Prostate gland (tissue), 2 donors: ENCODE results near the gene RBFOX1. TPM values are rescaled to one million over a fixed set of nuclear protein-coding genes. Genes with fewer than 3 reads are reported as not detected.

Source experiments
- DNase-seq: peaks from one replicate; pipeline ENCODE4 v3.0.0-alpha.2; 2019; ENCODE audit warnings: low spot score
- H3K27ac ChIP-seq, 2 donors: fragments of 200-600 bp; sonication (generic); 2 replicates each; pipeline ENCODE4 v1.5.1; 2017 to 2019
- H3K27me3 ChIP-seq: fragments of 200-600 bp; sonication (generic); replicated peaks from 2 replicates; pipeline ENCODE4 v1.5.1; 2019; ENCODE audit not compliant: insufficient read depth
- H3K36me3 ChIP-seq, 2 donors: fragments of 200-600 bp; sonication (generic); 1 replicate in 1 of 2; 2 replicates in 1 of 2; pipeline versions ENCODE4 v1.5.1 to v1.8.1; 2017 to 2019
- H3K4me1 ChIP-seq: fragments of 200-600 bp; sonication (generic); replicated peaks from 2 replicates; pipeline ENCODE4 v1.5.1; 2019
- H3K4me3 ChIP-seq, 2 donors: fragments of 200-600 bp; sonication (generic); 2 replicates each; pipeline ENCODE4 v1.5.1; 2017 to 2019
- H3K9me3 ChIP-seq: fragments of 200-600 bp; sonication (generic); 2 replicates; pipeline ENCODE4 v1.5.1; 2017
- POLR2A ChIP-seq: fragments of 450-650 bp; IDR thresholded peaks from one replicate; pipeline ENCODE4 v1.6.1; 2016; ENCODE audit warnings: antibody characterized with exemption, mild to moderate bottlenecking
- POLR2AphosphoS5 ChIP-seq: sonication (generic); formaldehyde crosslinking; IDR thresholded peaks from one replicate; pipeline ENCODE4 v1.6.1; 2017; ENCODE audit warnings: antibody characterized with exemption
- WGBS: methylation state at CpG from one replicate; pipeline ENCODE4 v1.1.5; 2018; 5-methylcytosine and 5-hydroxymethylcytosine counted together
- intact Hi-C: fragments of 100-400 bp; cut with DNase I; formaldehyde crosslinking; loops from one replicate; pipeline ENCODE4 v1.14.2; 2022
- total RNA-seq, 2 donors: library from RNA; depleted of rRNA; stranded (reverse); fragments of >200 nt; gene quantifications; one replicate each; pipeline ENCODE4 v1.1.0, GENCODE V29; 2016
- TF ChIP-seq, protein P1 (sequence below), 4 experiments: fragments of 200-600 bp in 2 of 4; fragments of 450-650 bp in 2 of 4; sonication (generic) in 2 of 4; IDR thresholded peaks; 1 replicate in 3 of 4; 2 replicates in 1 of 4; pipeline ENCODE4 v1.5.1; 2016 to 2019; ENCODE audit warnings: antibody characterized with exemption in 4 of 4, mild to moderate bottlenecking in 2 of 4, moderate library complexity in 2 of 4

Gene RBFOX1
- total RNA-seq, 2 donors from 2014 or later, result 1.3 to 1.5 TPM

DNA sequence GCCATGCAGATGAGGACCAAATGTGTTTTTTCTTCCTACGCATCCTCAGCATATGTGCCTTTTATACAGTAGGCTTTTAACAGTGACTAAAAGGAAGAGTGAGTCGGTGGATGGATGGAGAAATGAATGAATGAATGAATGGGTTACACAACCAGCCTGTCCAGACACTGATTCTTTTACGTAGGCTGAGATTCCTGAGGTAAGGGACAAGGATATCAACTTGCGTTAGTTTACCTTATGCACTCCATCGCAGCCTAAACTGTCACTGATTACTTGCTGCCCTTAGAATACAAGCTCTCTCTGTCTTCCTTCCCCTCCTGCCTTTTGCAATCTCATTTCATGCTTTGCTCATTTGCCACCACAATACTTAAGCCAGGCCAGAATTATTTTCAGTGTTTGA is 59.0 kb downstream of the RBFOX1 start:
- intact Hi-C loops, result no loop called here
- no peaks in the 10 kb centered on the region for H3K36me3 ChIP-seq
- no peaks in the 10 kb centered on the region for H3K9me3 ChIP-seq
- no peaks in the 10 kb centered on the region for H3K27me3 ChIP-seq
- H3K27ac ChIP-seq, result no peak overlapping the region
- DNase-seq, result no peak
- H3K4me1 ChIP-seq, result no peaks in the 10 kb centered on the region
- no peak overlapping the region for H3K4me3 ChIP-seq
- WGBS, result 76% methylated on average over 5 of the region's 5 CpGs
- TF ChIP-seq POLR2A (no peak), POLR2AphosphoS5 (no peak)
- TF ChIP-seq, protein P1, sequence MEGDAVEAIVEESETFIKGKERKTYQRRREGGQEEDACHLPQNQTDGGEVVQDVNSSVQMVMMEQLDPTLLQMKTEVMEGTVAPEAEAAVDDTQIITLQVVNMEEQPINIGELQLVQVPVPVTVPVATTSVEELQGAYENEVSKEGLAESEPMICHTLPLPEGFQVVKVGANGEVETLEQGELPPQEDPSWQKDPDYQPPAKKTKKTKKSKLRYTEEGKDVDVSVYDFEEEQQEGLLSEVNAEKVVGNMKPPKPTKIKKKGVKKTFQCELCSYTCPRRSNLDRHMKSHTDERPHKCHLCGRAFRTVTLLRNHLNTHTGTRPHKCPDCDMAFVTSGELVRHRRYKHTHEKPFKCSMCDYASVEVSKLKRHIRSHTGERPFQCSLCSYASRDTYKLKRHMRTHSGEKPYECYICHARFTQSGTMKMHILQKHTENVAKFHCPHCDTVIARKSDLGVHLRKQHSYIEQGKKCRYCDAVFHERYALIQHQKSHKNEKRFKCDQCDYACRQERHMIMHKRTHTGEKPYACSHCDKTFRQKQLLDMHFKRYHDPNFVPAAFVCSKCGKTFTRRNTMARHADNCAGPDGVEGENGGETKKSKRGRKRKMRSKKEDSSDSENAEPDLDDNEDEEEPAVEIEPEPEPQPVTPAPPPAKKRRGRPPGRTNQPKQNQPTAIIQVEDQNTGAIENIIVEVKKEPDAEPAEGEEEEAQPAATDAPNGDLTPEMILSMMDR (IDR thresholded peaks at IDR 0.05), result no peak

DNA sequence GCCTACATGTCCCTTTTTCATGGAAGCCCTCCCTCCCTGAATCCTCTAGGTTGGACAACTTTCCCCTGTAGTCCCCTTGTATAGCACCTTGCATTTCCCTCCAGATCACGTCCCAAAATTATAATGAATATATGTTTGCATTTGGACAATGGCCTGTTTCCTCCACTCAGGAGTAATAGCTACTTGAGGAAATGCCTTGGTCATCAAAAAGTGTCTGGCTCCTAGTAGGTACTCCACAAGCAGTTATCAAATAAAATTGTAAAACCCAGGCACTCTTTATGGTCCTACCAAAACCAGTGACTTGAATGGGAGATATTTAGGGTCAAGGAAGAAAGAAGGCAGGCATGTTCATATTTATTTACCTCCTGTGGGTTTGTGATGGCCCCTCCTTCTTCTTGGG is 59.6 kb downstream of the RBFOX1 start:
- H3K9me3 ChIP-seq, result no peaks in the 10 kb centered on the region
- no peak for DNase-seq
- H3K27me3 ChIP-seq, result no peaks in the 10 kb centered on the region
- 59% methylated on average over 1 of the region's 1 CpG for WGBS
- H3K27ac ChIP-seq, result no peak overlapping the region
- no peaks in the 10 kb centered on the region for H3K36me3 ChIP-seq
- TF ChIP-seq POLR2A (no peak), POLR2AphosphoS5 (no peak)
- TF ChIP-seq, protein P1 (IDR thresholded peaks at IDR 0.05), result no peak
- H3K4me1 ChIP-seq, result no peaks in the 10 kb centered on the region
- no peak overlapping the region for H3K4me3 ChIP-seq
- intact Hi-C loops, result no loop called here

DNA sequence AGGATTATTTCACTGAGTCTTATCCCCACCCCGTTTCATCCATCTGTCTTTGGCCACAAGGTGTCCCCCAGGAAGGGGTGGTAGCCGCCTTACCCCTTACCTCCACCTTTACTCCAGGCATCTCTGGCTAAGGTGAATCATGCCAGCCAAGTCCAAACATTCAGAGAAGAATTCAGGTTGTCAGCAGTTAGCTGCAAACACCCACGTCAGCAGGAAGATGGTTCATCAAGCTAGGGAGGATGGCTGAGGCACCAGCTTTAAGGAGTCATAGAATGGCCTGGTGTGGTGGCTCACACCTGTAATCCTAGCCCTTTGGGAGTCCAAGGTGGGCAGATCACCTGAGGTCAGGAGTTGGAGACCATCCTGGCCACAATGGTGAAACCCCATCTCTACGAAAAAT is 61.0 kb downstream of the RBFOX1 start:
- H3K27ac ChIP-seq, result no peak overlapping the region
- DNase-seq, result no peak
- no peaks in the 10 kb centered on the region for H3K36me3 ChIP-seq
- H3K27me3 ChIP-seq, result no peaks in the 10 kb centered on the region
- no peaks in the 10 kb centered on the region for H3K4me1 ChIP-seq
- no peak overlapping the region for H3K4me3 ChIP-seq
- 90% methylated on average over 4 of the region's 4 CpGs for WGBS
- TF ChIP-seq, protein P1 (IDR thresholded peaks at IDR 0.05), result no peak
- TF ChIP-seq POLR2AphosphoS5 (no peak), POLR2A (no peak)
- H3K9me3 ChIP-seq, result no peaks in the 10 kb centered on the region
- intact Hi-C loops, result no loop called here

DNA sequence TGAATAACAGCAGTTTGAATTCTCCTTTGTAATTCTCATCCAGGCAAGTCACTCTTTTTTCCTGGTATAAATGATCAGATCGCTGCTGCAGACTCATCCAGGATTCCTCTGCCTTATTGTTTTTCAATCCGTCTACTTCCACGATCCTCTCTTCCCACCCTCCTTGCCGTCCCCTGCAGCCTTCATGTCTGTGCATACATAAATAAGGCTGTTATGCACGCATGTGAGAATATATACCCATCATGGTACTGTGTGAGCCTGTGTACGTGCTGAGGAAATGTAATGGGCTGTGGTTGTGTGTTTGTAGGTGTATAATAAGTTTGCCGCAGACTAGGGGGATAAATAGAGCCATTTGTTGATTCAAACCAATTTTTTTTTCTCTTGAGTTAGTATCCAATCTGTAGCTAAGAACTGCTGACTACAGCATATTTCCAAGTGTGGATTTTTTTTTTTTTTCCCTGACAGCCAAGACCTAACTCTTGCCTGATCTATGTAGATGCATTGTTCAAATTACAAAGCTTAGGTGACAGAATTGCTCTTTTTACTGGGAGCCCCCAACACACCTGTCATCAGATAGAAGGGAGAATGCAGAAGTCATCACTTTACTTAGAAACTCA is 62.2 kb downstream of the RBFOX1 start:
- DNase-seq, result no peak
- WGBS, result 61% methylated on average over 7 of the region's 7 CpGs
- H3K9me3 ChIP-seq, result no peaks in the 10 kb centered on the region
- no peak overlapping the region for H3K4me3 ChIP-seq
- H3K27me3 ChIP-seq, result no peaks in the 10 kb centered on the region
- TF ChIP-seq, protein P1 (IDR thresholded peaks at IDR 0.05), result no peak
- TF ChIP-seq POLR2AphosphoS5, result no peak
- no peak for TF ChIP-seq POLR2A
- no peaks in the 10 kb centered on the region for H3K36me3 ChIP-seq
- H3K4me1 ChIP-seq, result no peaks in the 10 kb centered on the region
- H3K27ac ChIP-seq, result no peak overlapping the region
- intact Hi-C loops, result no loop called here

DNA sequence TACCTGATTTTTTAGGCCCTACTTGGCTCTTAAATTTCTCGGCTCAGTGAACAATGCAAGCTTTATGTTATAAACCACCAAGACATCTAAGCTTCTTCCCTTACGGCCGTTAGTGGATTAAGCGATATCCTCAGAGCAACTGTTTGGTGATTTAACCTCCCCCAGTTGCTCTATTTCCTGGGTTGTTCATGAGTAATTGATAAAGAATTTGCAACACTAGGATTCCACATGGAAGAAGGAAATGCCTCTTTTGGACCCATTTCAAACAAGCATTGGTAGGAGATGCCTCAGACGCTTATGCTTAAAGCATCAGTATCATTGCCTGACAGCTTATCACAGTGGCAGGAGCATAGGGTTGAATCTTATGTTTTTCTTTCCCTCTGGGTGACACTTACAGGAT is 65.3 kb downstream of the RBFOX1 start:
- DNase-seq, result no peak
- H3K9me3 ChIP-seq, result no peaks in the 10 kb centered on the region
- intact Hi-C loops, result no loop called here
- H3K36me3 ChIP-seq, result no peaks in the 10 kb centered on the region
- no peak overlapping the region for H3K27ac ChIP-seq
- H3K4me1 ChIP-seq, result no peaks in the 10 kb centered on the region
- H3K27me3 ChIP-seq, result no peaks in the 10 kb centered on the region
- TF ChIP-seq POLR2A, result no peak
- TF ChIP-seq POLR2AphosphoS5, result no peak
- TF ChIP-seq, protein P1 (IDR thresholded peaks at IDR 0.05), result no peak
- WGBS, result 80% methylated on average over 5 of the region's 5 CpGs
- H3K4me3 ChIP-seq, result no peak overlapping the region
